ENCODE results near the gene MRFAP1L1.
"Not testable (repeated sequence)": the region's sequence is repeated elsewhere in the genome, so short reads cannot be mapped to it uniquely, and the experiment has no call there.

The MRFAP1L1 gene

DNA sequence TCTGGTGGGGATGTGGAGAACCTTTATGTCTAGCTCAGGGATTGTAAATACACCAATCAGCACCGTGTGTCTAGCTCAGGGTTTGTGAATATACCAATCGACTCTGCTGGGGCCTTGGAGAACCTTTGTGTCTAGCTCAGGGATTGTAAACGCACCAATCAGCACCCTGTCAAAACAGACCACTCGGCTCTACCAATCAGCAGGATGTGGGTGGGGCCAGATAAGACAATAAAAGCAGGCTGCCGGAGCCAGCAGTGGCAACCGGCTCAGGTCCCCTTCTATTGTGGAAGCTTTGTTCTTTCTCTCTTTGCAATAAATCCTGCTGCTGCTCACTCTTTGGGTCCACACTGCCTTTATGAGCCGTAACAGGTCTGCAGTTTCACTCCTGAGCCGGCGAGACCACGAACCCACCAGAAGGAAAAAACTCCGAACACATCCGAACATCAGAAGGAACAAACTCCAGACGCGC is 36.4 kb downstream of the MRFAP1L1 start:
- Histone ChIP-seq H3K4me3 (ENCODE audit: low read length in 2 of 2) (peak overlapping the region; percentile 60 to 75), H3K27ac (replicated peaks; ENCODE audit: low read length) (peak overlapping the region; percentile 69), H2AFZ (ENCODE audit: low read length) (peak overlapping the region; percentile 90), H3K36me3 (replicated peaks in 1 of 2; ENCODE audit: control insufficient read depth in 2 of 2, insufficient read depth in 2 of 2, low read length in 2 of 2) (peaks cover 13 to 23% of the 10 kb centered on the region in 2 donors), H3K4me2 (ENCODE audit: insufficient read depth, low read length, poor library complexity, severe bottlenecking) (peak overlapping the region; percentile 61)
- not testable (repeated sequence) for DNase-seq (ENCODE audit: low spot score); H3K79me1 ChIP-seq (ENCODE audit: low read depth, low read length); H2BK15ac ChIP-seq (ENCODE audit: low read length); H3K4me1 ChIP-seq (ENCODE audit: control insufficient read depth in 2 of 2, insufficient read depth in 1 of 2, low read depth in 1 of 2, low read length in 2 of 2); H3K27me3 ChIP-seq (ENCODE audit: control insufficient read depth in 3 of 3, insufficient read depth in 3 of 3, low read depth in 1 of 3, low read length in 3 of 3); H3K14ac ChIP-seq (ENCODE audit: low read length); H3K9ac ChIP-seq (ENCODE audit: low read depth, low read length, poor library complexity); H2AK5ac ChIP-seq (ENCODE audit: low read depth, low read length); H3K4ac ChIP-seq (ENCODE audit: low read length); H2BK120ac ChIP-seq (ENCODE audit: low read depth, low read length); H2BK5ac ChIP-seq (ENCODE audit: low read length); H3K18ac ChIP-seq (ENCODE audit: low read length); H4K8ac ChIP-seq (ENCODE audit: low read depth, low read length); H4K91ac ChIP-seq (ENCODE audit: low read depth, low read length, poor library complexity); H2BK12ac ChIP-seq (ENCODE audit: low read length); H3K9me3 ChIP-seq (replicated peaks in 1 of 2; ENCODE audit: control insufficient read depth in 2 of 2, insufficient read depth in 1 of 2, low read depth in 1 of 2, low read length in 2 of 2); H3K23ac ChIP-seq (ENCODE audit: low read depth, low read length, poor library complexity)
- WGBS, 2 donors (ENCODE audit: extremely low coverage in 2 of 2, insufficient read length in 2 of 2, insufficient replicate concordance in 1 of 2), result no CpG with 5 or more reads among the region's 14 CpGs

DNA sequence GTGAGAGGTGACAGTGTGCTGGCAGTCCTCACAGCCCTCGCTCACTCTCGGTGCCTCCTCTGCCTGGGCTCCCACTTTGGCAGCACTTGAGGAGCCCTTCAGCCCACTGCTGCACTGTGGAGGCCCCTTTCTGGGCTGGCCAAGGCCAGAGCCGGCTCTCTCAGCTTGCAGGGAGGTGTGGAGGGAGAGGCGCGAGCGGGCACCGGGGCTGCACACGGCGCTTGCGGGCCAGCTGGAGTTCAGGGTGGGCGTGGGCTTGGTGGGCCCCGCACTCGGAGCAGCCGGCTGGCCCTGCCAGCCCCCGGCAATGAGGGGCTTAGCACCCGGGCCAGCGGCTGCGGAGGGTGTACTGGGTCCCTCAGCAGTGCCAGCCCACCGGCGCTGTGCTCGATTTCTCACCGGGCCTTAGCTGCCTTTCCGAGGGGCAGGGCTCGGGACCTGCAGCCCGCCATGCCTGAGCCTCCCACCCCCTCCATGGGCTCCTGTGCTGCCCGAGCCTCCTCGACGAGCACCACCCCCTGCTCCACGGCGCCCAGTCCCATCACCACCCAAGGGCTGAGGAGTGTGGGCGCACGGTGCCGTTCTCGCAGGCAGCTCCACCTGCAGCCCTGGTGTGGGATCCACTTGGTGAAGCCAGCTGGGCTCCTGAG is 37.0 kb downstream of the MRFAP1L1 start:
- not testable (repeated sequence) for H4K8ac ChIP-seq (ENCODE audit: low read depth, low read length); H3K4ac ChIP-seq (ENCODE audit: low read length); H3K9ac ChIP-seq (ENCODE audit: low read depth, low read length, poor library complexity); H3K9me3 ChIP-seq (replicated peaks in 1 of 2; ENCODE audit: control insufficient read depth in 2 of 2, insufficient read depth in 1 of 2, low read depth in 1 of 2, low read length in 2 of 2); H3K4me1 ChIP-seq (ENCODE audit: control insufficient read depth in 2 of 2, insufficient read depth in 1 of 2, low read depth in 1 of 2, low read length in 2 of 2); H2AFZ ChIP-seq (ENCODE audit: low read length); H3K27me3 ChIP-seq (ENCODE audit: control insufficient read depth in 3 of 3, insufficient read depth in 3 of 3, low read depth in 1 of 3, low read length in 3 of 3); H3K4me3 ChIP-seq (ENCODE audit: low read length in 2 of 2); H3K14ac ChIP-seq (ENCODE audit: low read length); H2BK5ac ChIP-seq (ENCODE audit: low read length); H3K27ac ChIP-seq (replicated peaks; ENCODE audit: low read length); H2BK120ac ChIP-seq (ENCODE audit: low read depth, low read length); H3K79me1 ChIP-seq (ENCODE audit: low read depth, low read length); H3K4me2 ChIP-seq (ENCODE audit: insufficient read depth, low read length, poor library complexity, severe bottlenecking); H2BK12ac ChIP-seq (ENCODE audit: low read length); DNase-seq (ENCODE audit: low spot score); H3K18ac ChIP-seq (ENCODE audit: low read length); H4K91ac ChIP-seq (ENCODE audit: low read depth, low read length, poor library complexity); H3K23ac ChIP-seq (ENCODE audit: low read depth, low read length, poor library complexity); H2BK15ac ChIP-seq (ENCODE audit: low read length); H2AK5ac ChIP-seq (ENCODE audit: low read depth, low read length)
- peaks cover 13 to 23% of the 10 kb centered on the region in 2 donors for H3K36me3 ChIP-seq (replicated peaks in 1 of 2; ENCODE audit: control insufficient read depth in 2 of 2, insufficient read depth in 2 of 2, low read length in 2 of 2)
- no CpG with 5 or more reads among the region's 34 CpGs for whole genome bisulfite sequencing, 2 donors (ENCODE audit: extremely low coverage in 2 of 2, insufficient read length in 2 of 2, insufficient replicate concordance in 1 of 2)

DNA sequence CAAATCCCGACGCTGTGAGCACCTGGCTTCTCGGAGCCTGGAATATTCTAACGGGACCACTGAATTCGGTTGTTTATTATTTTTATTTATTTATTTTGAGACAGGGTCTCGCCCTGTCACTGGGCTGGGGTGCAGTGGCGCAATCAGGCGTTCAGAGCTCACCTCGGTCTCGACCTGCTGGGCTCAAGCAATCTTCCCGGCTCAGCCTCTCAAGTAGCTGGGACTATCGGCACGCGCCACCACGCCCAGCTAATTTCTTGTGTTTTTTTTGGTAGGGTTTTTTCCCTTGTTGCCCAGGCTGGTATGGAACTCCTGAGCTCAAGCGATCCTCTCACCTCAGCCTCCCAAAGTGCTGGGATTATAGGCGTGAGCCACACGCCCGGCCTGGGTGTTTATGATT is 37.5 kb downstream of the MRFAP1L1 start:
- no peak overlapping the region for H3K4me3 ChIP-seq (ENCODE audit: low read length in 2 of 2)
- no peak overlapping the region for H4K8ac ChIP-seq (ENCODE audit: low read depth, low read length)
- no peak overlapping the region for H2BK15ac ChIP-seq (ENCODE audit: low read length)
- H3K79me1 ChIP-seq (ENCODE audit: low read depth, low read length), result peaks cover 5% of the 10 kb centered on the region
- peaks cover 0 to 7% of the 10 kb centered on the region in 2 donors for H3K9me3 ChIP-seq (replicated peaks in 1 of 2; ENCODE audit: control insufficient read depth in 2 of 2, insufficient read depth in 1 of 2, low read depth in 1 of 2, low read length in 2 of 2)
- no peak overlapping the region for H2AFZ ChIP-seq (ENCODE audit: low read length)
- H3K18ac ChIP-seq (ENCODE audit: low read length), result no peak overlapping the region
- H3K4ac ChIP-seq (ENCODE audit: low read length), result no peak overlapping the region
- no peak overlapping the region for H3K27ac ChIP-seq (replicated peaks; ENCODE audit: low read length)
- DNase-seq (ENCODE audit: low spot score), result no peak
- no peak overlapping the region for H4K91ac ChIP-seq (ENCODE audit: low read depth, low read length, poor library complexity)
- peaks cover 13 to 21% of the 10 kb centered on the region in 2 donors for H3K36me3 ChIP-seq (replicated peaks in 1 of 2; ENCODE audit: control insufficient read depth in 2 of 2, insufficient read depth in 2 of 2, low read length in 2 of 2)
- no peak overlapping the region for H3K14ac ChIP-seq (ENCODE audit: low read length)
- H3K9ac ChIP-seq (ENCODE audit: low read depth, low read length, poor library complexity), result no peak overlapping the region
- no CpG with 5 or more reads among the region's 19 CpGs for WGBS, 2 donors (ENCODE audit: extremely low coverage in 2 of 2, insufficient read length in 2 of 2, insufficient replicate concordance in 1 of 2)
- no peak overlapping the region for H3K4me2 ChIP-seq (ENCODE audit: insufficient read depth, low read length, poor library complexity, severe bottlenecking)
- no peak overlapping the region for H3K23ac ChIP-seq (ENCODE audit: low read depth, low read length, poor library complexity)
- peaks cover 0 to 8% of the 10 kb centered on the region in 2 donors for H3K4me1 ChIP-seq (ENCODE audit: control insufficient read depth in 2 of 2, insufficient read depth in 1 of 2, low read depth in 1 of 2, low read length in 2 of 2)
- no peak overlapping the region for H2BK120ac ChIP-seq (ENCODE audit: low read depth, low read length)
- no peak overlapping the region for H2BK5ac ChIP-seq (ENCODE audit: low read length)
- peaks cover 0 to 6% (median 0%) of the 10 kb centered on the region in 3 experiments for H3K27me3 ChIP-seq (ENCODE audit: control insufficient read depth in 3 of 3, insufficient read depth in 3 of 3, low read depth in 1 of 3, low read length in 3 of 3)
- H2BK12ac ChIP-seq (ENCODE audit: low read length), result no peak overlapping the region
- H2AK5ac ChIP-seq (ENCODE audit: low read depth, low read length), result no peak overlapping the region

- H3K18ac ChIP-seq (ENCODE audit: low read length), result no peak overlapping the region
- peaks cover 0 to 6% (median 0%) of the 10 kb centered on the region in 3 experiments for H3K27me3 ChIP-seq (ENCODE audit: control insufficient read depth in 3 of 3, insufficient read depth in 3 of 3, low read depth in 1 of 3, low read length in 3 of 3)
- H3K36me3 ChIP-seq (replicated peaks in 1 of 2; ENCODE audit: control insufficient read depth in 2 of 2, insufficient read depth in 2 of 2, low read length in 2 of 2), result peaks cover 10 to 16% of the 10 kb centered on the region in 2 donors
- H3K23ac ChIP-seq (ENCODE audit: low read depth, low read length, poor library complexity), result no peak overlapping the region
- no peak overlapping the region for H3K27ac ChIP-seq (replicated peaks; ENCODE audit: low read length)
- H3K9me3 ChIP-seq (replicated peaks in 1 of 2; ENCODE audit: control insufficient read depth in 2 of 2, insufficient read depth in 1 of 2, low read depth in 1 of 2, low read length in 2 of 2), result peaks cover 0 to 7% of the 10 kb centered on the region in 2 donors
- H2AK5ac ChIP-seq (ENCODE audit: low read depth, low read length), result no peak overlapping the region
- no CpG with 5 or more reads among the region's 1 CpG for WGBS, 2 donors (ENCODE audit: extremely low coverage in 2 of 2, insufficient read length in 2 of 2, insufficient replicate concordance in 1 of 2)
- no peak overlapping the region for H2BK15ac ChIP-seq (ENCODE audit: low read length)
- H2BK5ac ChIP-seq (ENCODE audit: low read length), result no peak overlapping the region
- no peak overlapping the region for H3K4me2 ChIP-seq (ENCODE audit: insufficient read depth, low read length, poor library complexity, severe bottlenecking)
- peaks cover 2% of the 10 kb centered on the region for H3K79me1 ChIP-seq (ENCODE audit: low read depth, low read length)
- H3K4me1 ChIP-seq (ENCODE audit: control insufficient read depth in 2 of 2, insufficient read depth in 1 of 2, low read depth in 1 of 2, low read length in 2 of 2), result peaks cover 0 to 6% of the 10 kb centered on the region in 2 donors
- no peak overlapping the region for H3K4ac ChIP-seq (ENCODE audit: low read length)
- H2AFZ ChIP-seq (ENCODE audit: low read length), result no peak overlapping the region
- DNase-seq (ENCODE audit: low spot score), result no peak
- no peak overlapping the region for H2BK120ac ChIP-seq (ENCODE audit: low read depth, low read length)
- H2BK12ac ChIP-seq (ENCODE audit: low read length), result no peak overlapping the region
- no peak overlapping the region for H4K8ac ChIP-seq (ENCODE audit: low read depth, low read length)
- no peak overlapping the region for H3K14ac ChIP-seq (ENCODE audit: low read length)
- H3K9ac ChIP-seq (ENCODE audit: low read depth, low read length, poor library complexity), result no peak overlapping the region
- H3K4me3 ChIP-seq (ENCODE audit: low read length in 2 of 2), result no peak overlapping the region
- H4K91ac ChIP-seq (ENCODE audit: low read depth, low read length, poor library complexity), result no peak overlapping the region
These were observed 38.0 kb downstream of the MRFAP1L1 start for GRCh38 chr4:6671648-6672047.
